Measurements from ENCODE around the gene SAMM50.
A peak's percentile ranks its signal among the peaks of the same experiment; 100 is the strongest.

The SAMM50 gene

GRCh38 chr22:43976861-43977795 lies 21.9 kb downstream of the SAMM50 start:
- DNase-seq (ENCODE audit: low read depth in 2 of 3, low spot score in 1 of 3), result no peak

DNA sequence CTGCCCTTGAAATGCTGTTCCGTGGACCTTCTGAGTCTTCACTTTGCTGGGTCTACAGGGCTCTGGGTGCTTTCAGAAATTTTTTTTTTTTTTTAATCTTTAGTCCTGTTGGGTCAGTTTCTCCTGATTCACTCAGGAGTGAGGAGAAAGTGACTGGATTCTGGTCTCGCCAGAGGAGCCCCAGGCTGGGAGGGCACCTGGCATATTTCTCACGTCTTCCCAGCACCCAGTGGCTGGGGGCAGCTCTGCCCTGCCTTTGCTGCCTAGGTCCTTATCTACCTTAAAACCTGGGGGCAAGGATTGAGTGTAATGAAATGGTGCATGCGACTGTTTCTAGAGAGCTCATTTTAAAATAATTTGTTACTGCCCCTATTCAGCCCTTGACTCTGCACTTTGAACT lies 23.3 kb downstream of the SAMM50 start:
- DNase-seq (ENCODE audit: low read depth in 2 of 3, low spot score in 1 of 3), result no peak

- DNase-seq (ENCODE audit: low read depth in 2 of 3, low spot score in 1 of 3), result no peak
These were observed 25.3 kb downstream of the SAMM50 start for GRCh38 chr22:43980579-43980978.

GRCh38 chr22:43980996-43981395 lies 25.8 kb downstream of the SAMM50 start:
- no peak for DNase-seq (ENCODE audit: low read depth in 2 of 3, low spot score in 1 of 3)

GRCh38 chr22:43983808-43984207 lies 28.6 kb downstream of the SAMM50 start:
- no peak for DNase-seq (ENCODE audit: low read depth in 2 of 3, low spot score in 1 of 3)

DNA sequence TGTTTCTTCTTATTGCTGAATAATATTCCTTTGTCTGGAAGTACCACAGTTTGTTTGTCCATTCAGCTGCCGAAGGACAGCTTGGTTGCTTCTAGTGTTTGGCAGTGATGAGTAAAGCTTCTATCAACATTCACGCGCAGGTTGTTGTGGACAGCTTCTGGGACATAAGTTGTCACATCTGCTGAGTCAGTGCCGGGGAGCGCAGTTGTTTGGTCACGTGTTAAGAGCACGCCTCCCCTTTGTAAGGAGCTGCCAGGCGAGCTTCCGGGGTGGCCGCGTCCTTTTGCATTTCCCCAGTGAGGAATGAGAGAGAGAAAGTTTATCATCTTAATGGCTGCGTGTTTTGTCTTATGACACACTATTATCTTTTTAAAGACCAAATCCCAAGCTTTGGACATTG lies 30.3 kb downstream of the SAMM50 start:
- no peak for DNase-seq (ENCODE audit: low read depth in 2 of 3, low spot score in 1 of 3)

DNA sequence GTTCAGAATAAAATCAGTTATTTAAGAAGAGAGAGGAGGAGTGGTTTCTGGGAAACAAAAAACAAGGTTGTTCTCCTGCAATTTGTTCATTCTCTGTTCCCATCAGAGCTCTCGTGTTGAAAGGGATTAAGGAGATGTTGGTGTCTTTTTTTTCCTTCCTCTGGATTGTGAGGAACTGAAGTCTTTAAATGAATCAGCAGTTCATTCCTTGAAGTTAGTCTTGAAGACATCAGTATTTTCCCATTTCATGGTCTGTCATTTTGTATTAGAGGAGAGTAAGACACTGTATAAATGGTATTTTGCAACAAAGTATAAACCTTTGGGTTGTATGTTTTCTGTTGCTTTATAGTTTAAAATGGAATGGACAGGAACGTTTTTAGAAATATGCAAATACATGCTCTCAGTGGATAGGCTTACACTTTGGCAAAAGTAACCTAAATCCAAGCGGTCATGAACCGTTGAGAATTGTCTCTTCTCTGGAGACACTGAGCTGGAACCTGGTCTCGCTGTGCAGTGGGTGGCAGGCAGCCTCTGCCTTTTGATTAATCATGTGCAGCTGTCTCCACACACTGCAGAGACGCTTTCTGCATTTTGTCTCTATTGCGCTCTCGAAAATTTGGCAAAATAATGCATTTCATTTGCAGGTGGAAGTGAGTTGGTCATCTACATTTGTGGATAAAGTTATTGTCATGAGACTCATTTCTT lies 33.0 kb downstream of the SAMM50 start:
- no peak for DNase-seq (ENCODE audit: low read depth in 2 of 3, low spot score in 1 of 3)

GRCh38 chr22:43988960-43989359 lies 33.7 kb downstream of the SAMM50 start:
- no peak for DNase-seq (ENCODE audit: low read depth in 2 of 3, low spot score in 1 of 3)

- DNase-seq (ENCODE audit: low read depth in 2 of 3, low spot score in 1 of 3), result no peak
These were observed 34.8 kb downstream of the SAMM50 start for GRCh38 chr22:43990044-43990443.

DNA sequence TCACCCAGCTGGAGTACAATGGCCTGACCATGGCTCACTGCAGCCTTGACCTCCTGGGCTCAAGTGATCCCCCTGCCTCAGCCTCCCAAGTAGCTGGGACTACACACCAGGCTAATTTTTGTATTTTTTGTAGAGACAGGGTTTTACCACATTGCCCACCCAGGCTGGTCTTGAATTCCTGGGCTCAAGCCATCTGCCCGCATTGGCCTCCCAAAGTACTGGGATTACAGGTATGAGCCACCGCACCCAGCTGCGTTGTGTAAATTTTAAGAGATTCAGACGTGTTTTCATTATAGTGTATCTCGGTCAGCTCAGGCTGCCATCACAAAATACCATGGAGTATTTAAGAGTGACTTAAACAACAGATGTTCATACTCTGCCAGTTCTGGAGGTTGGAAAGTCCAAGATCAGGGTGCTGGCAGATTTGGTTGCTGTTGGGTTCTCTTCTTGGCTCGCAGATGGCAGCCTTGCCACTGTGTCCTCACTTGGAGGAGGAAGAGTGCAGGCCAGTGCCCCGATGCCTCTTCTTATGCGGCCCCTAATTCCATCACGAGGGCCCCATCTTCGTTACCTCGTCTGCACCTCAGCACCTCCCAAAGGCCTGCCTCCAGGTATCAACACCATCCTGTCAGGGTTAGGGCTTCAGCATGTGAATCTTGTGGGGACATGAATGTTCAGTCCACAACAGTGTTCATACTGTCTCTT lies 36.2 kb downstream of the SAMM50 start:
- no peak for DNase-seq (ENCODE audit: low read depth in 2 of 3, low spot score in 1 of 3)

GRCh38 chr22:43992331-43992821 lies 37.1 kb downstream of the SAMM50 start:
- DNase-seq (ENCODE audit: low read depth in 2 of 3, low spot score in 1 of 3), result no peak

DNA sequence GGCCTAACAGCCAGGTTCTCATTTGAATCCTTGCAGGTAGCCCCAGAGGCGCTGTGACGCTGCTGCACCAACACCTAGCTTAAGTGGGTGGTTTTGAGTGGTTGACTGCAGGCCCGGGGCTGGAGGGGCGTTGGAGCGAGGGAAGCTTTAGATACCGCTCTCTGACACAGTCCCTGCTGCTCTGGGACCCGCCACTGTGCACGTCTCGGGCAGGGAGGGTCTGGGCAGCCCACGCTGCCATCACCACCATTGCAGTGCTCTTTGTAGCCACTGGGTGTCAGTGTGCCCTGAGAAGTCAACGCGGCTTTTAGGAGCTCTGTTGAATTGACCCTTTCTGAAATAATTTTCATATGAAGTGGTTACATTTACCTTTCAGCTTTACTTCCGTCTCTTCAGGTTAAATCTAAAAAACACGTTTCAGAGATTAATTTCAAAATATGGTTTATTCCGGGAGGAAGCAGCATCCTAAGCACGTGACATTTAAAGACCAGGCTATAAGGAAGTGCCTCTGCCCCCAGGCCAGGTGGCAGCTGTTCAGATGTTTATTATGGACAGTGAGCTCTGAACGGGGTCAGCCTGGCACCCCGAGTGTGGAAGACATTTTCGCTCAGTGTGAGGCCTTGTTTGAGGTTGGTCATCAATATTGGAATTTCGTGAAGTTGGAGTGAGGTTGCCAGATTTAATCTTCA lies 38.0 kb downstream of the SAMM50 start:
- peak in 2 of 3 donors; percentile 33 to 50 for DNase-seq (ENCODE audit: low read depth in 2 of 3, low spot score in 1 of 3)

DNA sequence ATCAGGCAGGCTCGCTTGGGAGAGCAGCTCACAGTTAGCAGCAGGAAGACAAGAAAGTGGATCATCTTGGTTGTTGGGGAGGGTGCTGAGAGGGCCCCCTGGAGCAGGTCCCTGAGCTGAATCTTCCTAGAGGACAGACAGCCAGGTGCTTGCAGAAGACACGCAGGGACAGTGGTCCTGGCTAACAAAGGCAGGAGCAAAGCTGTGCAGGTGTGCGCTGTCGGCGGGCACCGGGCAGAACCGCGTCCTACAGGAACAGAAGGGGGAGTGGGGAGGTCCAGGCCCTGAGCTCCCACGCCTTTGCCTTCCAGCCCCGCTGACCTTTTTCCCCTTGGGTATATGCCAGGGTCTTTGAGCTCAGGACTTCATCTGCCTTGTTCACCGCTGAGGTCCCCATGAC lies 38.8 kb downstream of the SAMM50 start:
- no peak for DNase-seq (ENCODE audit: low read depth in 2 of 3, low spot score in 1 of 3)

- DNase-seq (ENCODE audit: low read depth in 2 of 3, low spot score in 1 of 3), result no peak
These were observed 39.2 kb downstream of the SAMM50 start for GRCh38 chr22:43994416-43994815.

GRCh38 chr22:43995057-43995685 lies 39.9 kb downstream of the SAMM50 start:
- no peak for DNase-seq (ENCODE audit: low read depth in 2 of 3, low spot score in 1 of 3)

GRCh38 chr22:43995798-43996169 lies 40.5 kb downstream of the SAMM50 start:
- DNase-seq (ENCODE audit: low read depth in 2 of 3, low spot score in 1 of 3), result no peak

DNA sequence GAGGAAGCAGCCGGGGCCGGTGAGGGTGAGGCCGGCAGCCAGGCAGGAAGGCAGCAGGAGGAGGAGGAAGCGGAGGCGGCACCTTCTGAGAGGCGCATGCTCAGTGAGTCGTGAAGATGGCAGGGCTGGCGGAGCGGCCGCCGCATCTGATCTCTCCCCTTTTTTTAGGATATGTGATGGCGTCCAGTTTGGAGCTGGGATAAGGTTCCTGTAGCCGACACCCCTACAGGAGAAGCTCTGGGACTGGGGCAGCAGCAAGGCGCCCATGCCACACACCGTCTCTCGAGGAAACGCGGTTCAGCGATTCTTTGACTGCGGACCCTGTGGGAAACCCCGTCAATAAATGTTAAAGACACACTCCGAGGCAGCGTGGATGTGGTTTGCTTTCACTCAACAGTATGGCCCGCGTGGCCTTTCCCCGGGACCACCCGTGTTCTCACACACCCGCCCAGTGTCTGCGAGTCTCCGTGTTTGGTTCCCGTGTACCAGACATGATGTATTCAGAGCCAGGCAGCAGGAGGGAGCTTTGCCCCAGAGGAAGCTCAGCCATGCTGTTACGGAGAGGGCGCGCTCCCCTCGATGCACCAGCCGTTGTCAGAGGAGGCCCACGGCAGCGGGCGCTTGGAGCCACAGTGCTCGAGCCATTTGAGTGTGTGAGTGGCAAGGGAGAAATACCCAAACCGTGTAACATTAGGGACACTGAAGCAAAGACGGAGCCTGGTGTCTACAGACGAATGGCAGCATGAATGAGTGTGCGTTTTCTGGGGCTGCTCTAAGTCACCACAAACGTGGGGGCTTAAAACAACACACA lies 41.1 kb downstream of the SAMM50 start:
- peak; percentile 41 to 67 (median 45) for DNase-seq (ENCODE audit: low read depth in 2 of 3, low spot score in 1 of 3)

GRCh38 chr22:43996981-43997265 lies 41.7 kb downstream of the SAMM50 start:
- no peak for DNase-seq (ENCODE audit: low read depth in 2 of 3, low spot score in 1 of 3)

GRCh38 chr22:43998679-43999264 lies 43.5 kb downstream of the SAMM50 start:
- no peak for DNase-seq (ENCODE audit: low read depth in 2 of 3, low spot score in 1 of 3)

DNA sequence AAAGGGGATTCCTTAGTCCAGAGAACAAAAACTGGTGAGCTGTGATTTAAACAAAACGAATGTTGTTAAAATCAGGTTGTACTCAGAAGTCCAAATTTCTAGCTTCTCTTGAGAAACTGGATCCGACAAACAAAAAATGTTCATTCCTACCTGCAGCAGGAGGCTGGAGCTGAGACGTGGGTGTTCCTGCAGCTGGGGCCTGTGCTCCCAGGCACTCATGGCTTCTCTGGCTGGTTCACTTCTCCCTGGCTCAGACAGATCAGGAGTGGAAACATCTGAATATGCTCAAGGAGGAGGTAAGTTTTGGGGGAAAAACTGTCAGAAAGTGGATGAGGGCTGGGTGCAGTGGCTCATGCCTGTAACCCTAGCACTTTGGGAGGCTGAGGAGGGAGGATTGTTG lies 44.1 kb downstream of the SAMM50 start:
- DNase-seq (ENCODE audit: low read depth in 2 of 3, low spot score in 1 of 3), result no peak

Measured in stimulated activated CD4-positive, alpha-beta T cell treated with anti-CD3 and anti-CD28 coated beads, Interleukin-12 subunit alpha, Interleukin-12 subunit beta, amount 100 ng/mL, for 48 hours (primary cell).